ENCODE results near the gene MTG1. TPM values are rescaled to one million over a fixed set of nuclear protein-coding genes. Genes with fewer than 3 reads are reported as not detected.
A peak's percentile ranks its signal among the peaks of the same experiment; 100 is the strongest.

Gene MTG1
- polyA plus RNA-seq, 1 donor (not counting 4 experiments of a cell fraction or from before 2014, with no cell fraction given), result 31.6 TPM

GRCh38 chr10:133356549-133357284 is 37.2 kb upstream of the MTG1 start:
- no peaks in the 10 kb centered on the region for H4K20me1 ChIP-seq (ENCODE audit: control insufficient read depth, extremely low read depth, insufficient read depth, low read length)
- H2AFZ ChIP-seq (ENCODE audit: control insufficient read depth, low read length), result peak overlapping the region; percentile 22

GRCh38 chr10:133357285-133358161 is 36.4 kb upstream of the MTG1 start, which contains the start of gene FUOM:
TSS of gene FUOM (minus strand) at chr10:133358019. CDS start at chr10:133358007, 12 bp downstream.
- Histone ChIP-seq H3K9ac (ENCODE audit: control insufficient read depth, extremely low read depth, insufficient read depth, low read length) (peak within 1 kb of the TSS; percentile 61), H3K4me1 (ENCODE audit: control insufficient read depth, extremely low read depth, insufficient read depth, low read length) (no peaks in the 10 kb centered on the region), H3K36me3 (ENCODE audit: control insufficient read depth in 2 of 2, extremely low read depth in 1 of 2, insufficient read depth in 2 of 2, low read length in 2 of 2) (peaks cover 0 to 3% of the 10 kb centered on the region in 2 experiments), H3K4me3 (ENCODE audit: control insufficient read depth in 2 of 3, extremely low read depth in 1 of 3, insufficient read depth in 2 of 3, low read depth in 1 of 3, low read length in 3 of 3) (peak within 1 kb of the TSS; percentile 38 to 57 (median 48)), H2AFZ (ENCODE audit: control insufficient read depth, low read length) (peak within 1 kb of the TSS; percentile 46), H3K79me2 (ENCODE audit: control insufficient read depth, insufficient read depth, low read length) (no peaks in the 10 kb centered on the region), H4K20me1 (ENCODE audit: control insufficient read depth, extremely low read depth, insufficient read depth, low read length) (no peaks in the 10 kb centered on the region), H3K9me3 (ENCODE audit: control insufficient read depth, low read depth, low read length) (no peaks in the 10 kb centered on the region), H3K27me3 (ENCODE audit: control insufficient read depth, extremely low read depth, insufficient read depth, low read length) (peaks cover 11% of the 10 kb centered on the region), H3K4me2 (ENCODE audit: control insufficient read depth, extremely low read depth, insufficient read depth, low read depth, low read length) (peak within 1 kb of the TSS; percentile 56), H3K27ac (ENCODE audit: control insufficient read depth, insufficient read depth, low read length) (no peak within 1 kb of the TSS), H3K9me1 (ENCODE audit: control insufficient read depth, extremely low read depth, insufficient read depth, low read length) (no peaks in the 10 kb centered on the region)
- DNase-seq (ENCODE audit: low read depth, low spot score), result no peak
- no peak for FAIRE-seq
- dilution Hi-C loops (cut with MboI; ENCODE audit: extremely low pct_ligation_motif_present, low sequenced_read_pairs), result no loop called here
- TF ChIP-seq, protein P1, sequence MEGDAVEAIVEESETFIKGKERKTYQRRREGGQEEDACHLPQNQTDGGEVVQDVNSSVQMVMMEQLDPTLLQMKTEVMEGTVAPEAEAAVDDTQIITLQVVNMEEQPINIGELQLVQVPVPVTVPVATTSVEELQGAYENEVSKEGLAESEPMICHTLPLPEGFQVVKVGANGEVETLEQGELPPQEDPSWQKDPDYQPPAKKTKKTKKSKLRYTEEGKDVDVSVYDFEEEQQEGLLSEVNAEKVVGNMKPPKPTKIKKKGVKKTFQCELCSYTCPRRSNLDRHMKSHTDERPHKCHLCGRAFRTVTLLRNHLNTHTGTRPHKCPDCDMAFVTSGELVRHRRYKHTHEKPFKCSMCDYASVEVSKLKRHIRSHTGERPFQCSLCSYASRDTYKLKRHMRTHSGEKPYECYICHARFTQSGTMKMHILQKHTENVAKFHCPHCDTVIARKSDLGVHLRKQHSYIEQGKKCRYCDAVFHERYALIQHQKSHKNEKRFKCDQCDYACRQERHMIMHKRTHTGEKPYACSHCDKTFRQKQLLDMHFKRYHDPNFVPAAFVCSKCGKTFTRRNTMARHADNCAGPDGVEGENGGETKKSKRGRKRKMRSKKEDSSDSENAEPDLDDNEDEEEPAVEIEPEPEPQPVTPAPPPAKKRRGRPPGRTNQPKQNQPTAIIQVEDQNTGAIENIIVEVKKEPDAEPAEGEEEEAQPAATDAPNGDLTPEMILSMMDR (optimal IDR thresholded peaks at IDR 0.05 in 1 of 3, IDR thresholded peaks at IDR 0.05 in 1 of 3, conservative IDR thresholded peaks at IDR 0.05 in 1 of 3; ENCODE audit: extremely low read depth in 1 of 3, insufficient read depth in 2 of 3, low read length in 3 of 3), result no peak
- no peak for TF ChIP-seq EZH2 (IDR thresholded peaks at IDR 0.05; ENCODE audit: low read length)

More at GRCh38 chr10:133356549-133357284, 37.2 kb upstream of the MTG1 start:
- FAIRE-seq (no peak), DNase-seq (ENCODE audit: low read depth, low spot score) (no peak)
- Histone ChIP-seq H3K9ac (ENCODE audit: control insufficient read depth, extremely low read depth, insufficient read depth, low read length) (peak overlapping the region; percentile 61), H3K27ac (ENCODE audit: control insufficient read depth, insufficient read depth, low read length) (no peak overlapping the region), H3K4me2 (ENCODE audit: control insufficient read depth, extremely low read depth, insufficient read depth, low read depth, low read length) (peak overlapping the region; percentile 56), H3K36me3 (ENCODE audit: control insufficient read depth in 2 of 2, extremely low read depth in 1 of 2, insufficient read depth in 2 of 2, low read length in 2 of 2) (no peaks in the 10 kb centered on the region), H3K9me3 (ENCODE audit: control insufficient read depth, low read depth, low read length) (no peaks in the 10 kb centered on the region), H3K4me3 (ENCODE audit: control insufficient read depth in 2 of 3, extremely low read depth in 1 of 3, insufficient read depth in 2 of 3, low read depth in 1 of 3, low read length in 3 of 3) (peak overlapping the region; percentile 38 to 57 (median 48)), H3K27me3 (ENCODE audit: control insufficient read depth, extremely low read depth, insufficient read depth, low read length) (peaks cover 11% of the 10 kb centered on the region), H3K79me2 (ENCODE audit: control insufficient read depth, insufficient read depth, low read length) (no peaks in the 10 kb centered on the region), H3K4me1 (ENCODE audit: control insufficient read depth, extremely low read depth, insufficient read depth, low read length) (no peaks in the 10 kb centered on the region), H3K9me1 (ENCODE audit: control insufficient read depth, extremely low read depth, insufficient read depth, low read length) (no peaks in the 10 kb centered on the region)
- TF ChIP-seq, protein P1 (optimal IDR thresholded peaks at IDR 0.05 in 1 of 3, IDR thresholded peaks at IDR 0.05 in 1 of 3, conservative IDR thresholded peaks at IDR 0.05 in 1 of 3; ENCODE audit: extremely low read depth in 1 of 3, insufficient read depth in 2 of 3, low read length in 3 of 3), result no peak
- dilution Hi-C loops (cut with MboI; ENCODE audit: extremely low pct_ligation_motif_present, low sequenced_read_pairs), result no loop called here

All from keratinocyte (primary cell).